Globus pallidus (tissue), 1 donor: ENCODE measurements around the gene IKBKE.

Experiments used
- DNase-seq: peaks from one replicate; pipeline ENCODE4 v3.0.0-alpha.2; 2015; ENCODE audit warnings: low spot score

IKBKE gene

DNA sequence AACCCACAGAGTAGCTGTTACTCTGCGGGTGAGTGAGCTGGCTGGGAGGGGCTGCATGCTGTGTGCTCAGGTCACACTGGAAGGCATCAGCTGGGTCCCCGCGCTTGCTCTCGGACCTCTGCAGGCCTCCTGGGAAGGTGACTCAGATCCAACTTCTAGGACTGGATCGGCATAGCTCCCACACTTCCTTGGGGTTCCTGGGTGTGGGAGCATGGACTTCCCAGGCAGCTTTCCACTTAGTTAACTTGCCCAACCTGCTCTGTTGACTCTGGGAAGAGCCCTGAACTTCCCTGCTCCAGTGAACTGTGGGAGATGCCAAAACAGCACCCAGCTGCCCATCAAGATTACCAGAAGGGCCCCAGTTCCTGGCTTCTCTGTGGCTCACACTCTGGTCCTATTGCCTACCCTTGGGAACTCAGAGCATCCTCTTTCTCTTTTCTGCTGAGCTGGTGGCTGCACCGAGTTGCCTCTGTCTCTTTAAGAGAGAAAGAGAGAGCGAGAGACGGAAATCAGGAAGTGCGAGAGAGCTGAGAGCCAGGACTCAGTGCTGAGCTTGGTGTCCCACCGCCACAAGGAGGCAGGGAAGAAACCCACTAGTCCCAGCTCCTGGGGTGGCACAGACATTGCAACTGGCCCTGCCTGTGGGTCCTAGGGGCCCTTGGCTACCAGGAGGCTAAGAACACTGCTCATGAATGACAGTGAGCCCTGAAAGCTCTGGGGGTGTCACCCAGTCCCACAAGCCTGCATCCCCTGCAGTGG is at the start of gene IKBKE:
TSS of gene IKBKE (plus strand) at position 544 of the 759 bp plus-strand sequence. CDS start 2,752 bp downstream, outside the sequence.
- peak; percentile 52 for DNase-seq

GRCh38 chr1:206421616-206422340 is 48.5 kb upstream of the IKBKE start:
- no peak for DNase-seq

GRCh38 chr1:206422525-206422924 is 47.8 kb upstream of the IKBKE start:
- DNase-seq, result no peak

GRCh38 chr1:206427291-206427690 is 43.0 kb upstream of the IKBKE start:
- DNase-seq, result no peak

DNA sequence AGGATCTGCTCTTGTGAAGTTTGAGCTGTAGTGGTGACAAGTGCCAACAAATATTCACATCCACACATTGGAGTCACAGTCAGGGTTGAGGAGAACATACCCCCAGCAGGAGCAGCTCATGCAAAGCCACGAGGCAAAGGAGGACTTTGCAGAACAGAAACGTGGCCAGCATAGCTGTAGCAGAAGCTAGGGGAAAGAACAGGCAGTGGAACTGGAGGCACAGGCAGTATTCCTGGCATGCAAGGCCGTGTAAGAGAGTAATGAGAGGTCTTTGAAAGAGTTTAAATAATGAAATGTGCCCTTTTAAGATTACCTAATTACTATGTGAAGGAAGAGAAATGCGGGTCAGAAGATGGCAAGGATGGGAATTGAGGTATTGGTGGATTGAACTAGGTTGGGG is 40.9 kb upstream of the IKBKE start:
- DNase-seq, result no peak

DNA sequence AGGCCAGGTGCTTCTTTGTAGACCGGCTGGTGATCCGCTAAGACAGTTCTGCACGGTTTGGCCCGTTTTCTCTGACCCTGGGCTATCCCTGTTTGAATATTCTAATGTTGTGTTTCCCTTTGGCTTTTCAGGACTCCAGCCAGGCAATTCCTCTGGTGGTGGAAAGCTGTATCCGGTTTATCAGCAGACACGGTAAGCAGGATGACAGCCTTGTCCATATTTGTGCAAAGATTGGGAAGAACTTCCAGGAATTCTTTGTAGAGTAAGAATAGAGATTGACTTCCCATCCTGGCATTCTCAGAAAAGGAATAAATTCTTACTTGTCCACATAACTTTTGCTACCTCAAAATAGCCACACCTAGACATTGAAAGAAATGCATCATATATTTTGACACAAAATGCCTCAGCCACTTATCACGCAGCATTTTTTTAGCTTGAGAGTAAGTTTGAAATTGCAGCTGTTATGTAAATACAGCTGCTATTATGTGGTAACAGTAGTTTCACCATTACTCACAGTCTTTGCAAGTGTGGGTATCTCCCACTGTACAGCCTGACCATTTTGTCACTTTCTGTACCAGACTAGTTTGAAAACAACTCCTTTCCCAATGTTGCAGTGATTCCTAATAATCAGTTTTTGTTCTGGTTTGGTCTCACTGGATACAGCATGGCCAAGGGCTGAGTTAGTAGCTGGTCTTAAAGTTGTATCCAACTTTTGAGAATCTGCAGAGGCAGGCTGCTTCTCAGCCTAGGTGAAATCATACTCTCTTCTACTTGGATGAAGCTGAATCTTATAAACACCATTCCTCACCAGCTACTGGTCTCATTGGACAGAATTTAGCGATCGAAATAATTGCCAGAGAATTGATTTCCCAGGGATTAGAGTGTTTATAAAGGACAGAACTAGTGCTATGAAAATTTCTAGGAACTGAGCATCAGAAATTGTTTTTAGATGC is 40.0 kb upstream of the IKBKE start:
- no peak for DNase-seq

DNA sequence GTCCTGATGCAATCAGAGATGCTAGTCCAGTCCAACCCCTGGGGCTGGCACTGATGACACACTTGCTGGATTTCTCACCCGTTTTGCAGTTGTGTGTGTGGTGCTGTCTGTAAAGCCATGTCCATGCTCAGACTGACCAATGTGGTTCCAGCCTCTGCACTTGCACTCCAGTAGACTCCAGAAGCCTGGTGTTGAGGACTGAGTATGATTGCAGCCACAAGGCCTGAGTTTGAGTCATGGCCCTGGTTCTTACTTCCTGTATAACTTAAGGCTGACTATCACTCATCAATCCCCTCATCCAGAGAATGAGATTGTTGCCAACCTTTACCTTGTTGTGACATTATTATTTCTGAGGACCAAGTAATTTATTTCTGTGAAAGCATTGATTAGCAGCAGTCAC is 34.8 kb upstream of the IKBKE start:
- no peak for DNase-seq

DNA sequence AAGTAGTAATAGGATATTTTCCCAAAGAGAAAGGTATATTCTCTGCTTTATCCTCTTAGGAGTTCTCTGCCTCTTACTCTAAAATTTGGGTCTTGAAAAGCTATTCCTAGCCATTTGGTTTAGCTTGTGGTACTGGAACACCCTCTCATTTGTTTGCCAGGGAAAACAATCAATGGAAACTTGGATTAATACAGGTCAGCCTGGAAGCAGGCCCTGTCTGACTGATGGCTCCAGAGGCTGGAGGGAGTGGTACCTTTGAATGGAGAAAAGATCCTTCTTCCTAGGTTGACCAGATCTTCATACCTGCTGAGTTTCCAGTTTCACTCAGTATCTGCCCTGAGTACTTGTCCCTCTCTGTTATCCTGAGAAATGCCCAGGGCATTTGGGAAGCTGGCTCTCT is 31.7 kb upstream of the IKBKE start:
- no peak for DNase-seq

DNA sequence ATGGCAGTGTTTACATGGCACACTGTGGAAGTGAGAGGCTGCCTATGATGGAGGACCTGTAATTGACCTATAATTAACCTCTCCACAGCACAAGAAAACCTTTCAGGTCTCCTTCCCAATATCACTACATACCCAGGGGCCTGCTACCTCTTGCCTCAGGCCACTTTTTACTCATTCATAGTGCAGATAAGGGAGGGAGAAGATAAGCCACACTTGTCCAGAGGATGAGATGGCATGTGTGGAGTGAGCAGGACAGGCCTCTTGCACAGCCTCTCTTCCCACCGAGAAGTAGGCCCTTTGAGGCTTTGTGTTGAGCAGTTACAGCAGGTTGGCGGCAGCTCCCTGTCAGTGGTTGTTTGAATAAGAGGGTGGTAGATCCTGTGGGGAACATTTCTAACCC is 31.1 kb upstream of the IKBKE start:
- no peak for DNase-seq

DNA sequence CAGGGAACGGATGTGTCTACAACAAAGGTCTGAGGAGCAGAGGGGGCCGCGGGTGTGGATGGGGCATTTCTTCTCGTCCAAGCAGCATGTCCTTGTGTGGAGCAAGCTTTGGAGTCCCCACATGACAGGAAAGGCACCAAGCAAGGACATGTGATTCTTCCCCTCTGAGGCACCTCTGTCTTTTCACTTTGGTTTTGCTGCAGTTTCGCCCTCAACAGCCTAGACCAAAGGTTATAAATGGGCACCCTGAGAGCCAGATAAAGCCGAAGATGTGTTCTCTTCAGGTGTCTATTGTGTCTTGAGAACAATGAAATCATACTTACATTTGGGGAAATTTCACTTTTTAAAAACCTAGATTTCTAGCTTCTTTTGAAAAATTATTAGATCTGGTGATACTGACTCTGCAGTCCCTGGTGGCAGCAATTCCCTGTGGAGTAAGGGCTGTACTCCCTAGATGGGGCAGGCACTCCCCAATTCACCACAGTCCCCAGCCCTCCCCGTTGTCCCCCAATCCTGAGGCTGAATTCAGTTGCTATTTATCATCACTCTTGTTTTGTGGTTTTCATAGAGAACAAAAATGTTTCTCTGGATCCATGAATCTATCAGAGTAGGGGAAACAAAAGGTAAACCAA is 28.8 kb upstream of the IKBKE start:
- no peak for DNase-seq

GRCh38 chr1:206442101-206442500 is 28.2 kb upstream of the IKBKE start:
- DNase-seq, result no peak

- DNase-seq, result no peak
These were observed 25.2 kb upstream of the IKBKE start for GRCh38 chr1:206445116-206445515.

DNA sequence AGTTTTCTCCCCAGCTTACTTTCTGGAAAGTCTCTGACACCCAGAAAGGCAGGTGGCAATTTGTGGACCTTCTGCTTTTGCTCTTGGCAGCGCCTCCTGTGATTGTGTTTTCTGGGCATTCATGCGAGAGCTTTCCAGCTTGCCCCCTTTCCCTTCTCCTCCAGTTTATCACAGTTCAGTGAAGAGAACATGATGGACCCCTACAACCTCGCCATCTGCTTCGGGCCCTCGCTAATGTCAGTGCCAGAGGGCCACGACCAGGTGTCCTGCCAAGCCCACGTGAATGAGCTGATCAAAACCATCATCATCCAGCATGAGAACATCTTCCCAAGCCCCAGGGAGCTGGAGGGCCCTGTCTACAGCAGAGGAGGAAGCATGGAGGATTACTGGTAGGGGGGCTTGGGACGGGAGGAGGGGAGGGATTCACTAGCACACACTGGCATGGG is 24.3 kb upstream of the IKBKE start:
- no peak for DNase-seq

DNA sequence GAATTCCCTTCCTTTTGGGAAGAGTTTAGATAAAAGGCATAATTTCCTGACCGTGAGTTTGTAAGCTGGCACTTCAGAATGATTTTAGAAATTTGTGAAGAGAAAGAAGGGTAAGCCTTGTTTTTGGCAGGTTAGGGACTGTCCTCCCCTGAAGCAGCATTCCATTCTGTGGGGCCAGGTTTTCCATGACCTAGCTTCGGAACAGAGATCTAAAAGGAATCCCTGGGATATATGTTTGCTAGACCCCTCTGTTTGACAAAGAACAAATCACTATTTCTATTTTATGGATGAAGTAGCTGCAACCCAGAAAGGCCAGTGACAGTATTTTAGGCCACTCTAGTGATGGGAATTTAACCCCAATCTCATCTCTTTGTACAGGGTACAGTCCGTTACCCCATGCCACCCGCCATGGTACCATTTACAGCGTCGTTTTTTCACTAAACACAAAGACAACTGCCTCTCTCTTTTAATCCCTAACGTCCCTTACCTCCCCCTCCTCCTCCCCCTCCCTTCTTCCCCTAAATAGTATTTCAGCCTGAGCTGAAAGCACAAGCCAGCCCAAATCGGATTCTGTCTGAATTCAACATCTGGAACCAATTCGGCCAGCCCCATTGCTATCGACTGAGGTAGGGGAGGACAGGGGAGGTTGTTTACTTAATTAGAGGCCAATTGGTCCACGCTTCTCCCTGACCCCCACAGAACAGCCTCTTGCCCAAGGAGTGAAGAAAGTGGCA is 23.4 kb upstream of the IKBKE start:
- DNase-seq, result no peak

DNA sequence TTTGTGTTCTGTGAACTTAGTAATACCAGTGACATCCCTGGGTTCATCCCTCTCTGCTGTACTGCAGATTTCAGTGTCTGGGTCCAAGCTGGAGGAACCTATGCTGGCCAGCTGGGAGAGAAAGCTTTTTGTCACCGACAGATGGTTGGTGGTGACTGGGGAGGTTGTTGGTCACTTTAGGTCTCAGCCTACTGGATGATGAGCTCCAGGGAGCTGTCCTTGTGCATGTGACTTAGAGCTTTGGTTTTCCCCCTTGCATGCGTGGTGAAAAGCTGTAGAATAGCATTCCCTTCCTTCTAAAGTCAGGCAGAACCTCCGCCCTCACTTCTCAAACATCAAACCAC is 22.9 kb upstream of the IKBKE start:
- no peak for DNase-seq

GRCh38 chr1:206447792-206448191 is 22.5 kb upstream of the IKBKE start:
- no peak for DNase-seq

DNA sequence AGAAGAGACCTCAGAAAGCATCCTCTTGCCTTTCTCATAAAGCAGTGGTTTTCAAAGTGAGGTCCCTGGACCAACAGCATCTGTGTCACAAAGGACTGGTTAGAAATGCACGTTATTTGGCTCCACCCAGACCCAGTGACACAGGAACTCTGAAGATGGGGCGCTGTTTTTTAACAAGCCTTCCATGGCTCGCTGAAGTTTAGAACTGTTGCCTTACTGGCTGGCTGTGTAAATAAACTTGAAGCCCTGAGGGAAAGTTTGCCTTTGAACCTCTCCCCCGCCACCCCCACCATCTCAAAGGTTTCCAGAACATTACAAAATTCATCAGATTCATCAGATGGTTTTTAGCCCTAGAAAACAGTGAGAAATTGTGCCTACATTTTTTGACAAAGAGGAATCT is 21.8 kb upstream of the IKBKE start:
- DNase-seq, result no peak

DNA sequence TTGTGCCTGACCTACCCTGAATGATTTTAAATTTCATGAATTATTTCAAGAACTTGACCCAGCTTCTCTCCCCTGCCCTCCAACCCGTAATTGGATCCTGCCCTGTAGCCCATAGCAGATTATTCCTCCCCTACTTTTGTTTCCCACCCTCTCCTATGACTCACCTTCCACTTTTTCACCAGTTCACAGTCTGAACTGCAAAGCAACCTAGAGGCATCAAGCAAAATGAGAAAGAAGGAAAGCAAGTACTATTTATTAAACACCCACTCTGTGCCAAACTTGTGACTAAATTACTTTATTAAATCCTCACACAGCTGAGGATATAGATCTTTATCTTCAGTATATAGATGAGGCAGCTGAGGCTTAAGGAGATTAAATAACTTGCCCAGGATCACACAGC is 20.7 kb upstream of the IKBKE start:
- no peak for DNase-seq

DNA sequence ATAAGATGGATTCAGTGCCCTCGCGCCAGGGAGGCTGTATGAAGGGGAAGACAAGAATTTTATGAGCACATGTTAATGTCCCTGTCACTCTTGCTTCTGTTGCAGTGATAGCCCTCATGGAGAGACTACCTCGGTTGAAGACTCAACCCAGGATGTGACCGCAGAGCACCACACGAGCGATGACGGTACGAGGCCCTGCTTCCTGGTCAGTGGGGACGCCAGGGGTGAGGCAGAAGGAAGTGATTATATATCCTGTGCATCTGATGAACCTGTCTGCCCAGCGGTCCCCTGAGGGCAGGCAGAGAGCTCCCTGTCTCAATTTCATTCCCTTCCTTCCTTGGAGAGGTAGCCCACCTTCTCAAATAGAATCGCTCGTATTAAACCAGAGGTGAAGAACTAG is 20.0 kb upstream of the IKBKE start:
- DNase-seq, result no peak

DNA sequence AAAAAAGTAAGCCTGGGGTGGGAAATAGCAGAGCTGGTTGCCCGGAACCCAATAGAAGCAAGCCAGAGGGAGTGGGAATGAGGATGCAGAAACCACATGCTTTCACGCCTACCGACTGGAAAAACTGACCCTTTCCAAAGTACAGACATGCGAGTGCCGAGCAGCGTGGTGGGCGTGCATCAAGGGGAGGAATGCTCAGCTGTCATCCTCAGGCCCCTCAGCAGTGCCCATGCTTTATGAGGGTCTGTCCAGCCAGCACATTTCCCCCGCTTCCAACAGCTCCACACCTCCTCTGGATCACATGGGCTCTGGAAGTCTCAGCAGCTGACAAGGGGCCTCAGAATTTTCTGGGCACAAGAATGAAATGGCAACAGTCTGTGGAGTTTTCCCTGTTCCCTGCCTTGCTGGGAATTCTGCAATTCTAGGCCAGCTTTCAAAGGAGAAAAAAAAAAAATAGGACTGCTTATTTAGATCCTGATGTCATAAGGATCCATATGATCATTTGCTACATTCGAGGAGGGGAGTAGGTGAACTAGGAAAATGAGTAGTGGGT is 19.1 kb upstream of the IKBKE start:
- DNase-seq, result no peak

GRCh38 chr1:206453111-206453510 is 17.2 kb upstream of the IKBKE start:
- no peak for DNase-seq
